ENCODE data around the gene LRRC47. TPM values are rescaled to one million over a fixed set of nuclear protein-coding genes. Genes with fewer than 3 reads are reported as not detected.

The LRRC47 gene
- total RNA-seq, 1 donor from 2014 or later: 57.0 TPM

DNA sequence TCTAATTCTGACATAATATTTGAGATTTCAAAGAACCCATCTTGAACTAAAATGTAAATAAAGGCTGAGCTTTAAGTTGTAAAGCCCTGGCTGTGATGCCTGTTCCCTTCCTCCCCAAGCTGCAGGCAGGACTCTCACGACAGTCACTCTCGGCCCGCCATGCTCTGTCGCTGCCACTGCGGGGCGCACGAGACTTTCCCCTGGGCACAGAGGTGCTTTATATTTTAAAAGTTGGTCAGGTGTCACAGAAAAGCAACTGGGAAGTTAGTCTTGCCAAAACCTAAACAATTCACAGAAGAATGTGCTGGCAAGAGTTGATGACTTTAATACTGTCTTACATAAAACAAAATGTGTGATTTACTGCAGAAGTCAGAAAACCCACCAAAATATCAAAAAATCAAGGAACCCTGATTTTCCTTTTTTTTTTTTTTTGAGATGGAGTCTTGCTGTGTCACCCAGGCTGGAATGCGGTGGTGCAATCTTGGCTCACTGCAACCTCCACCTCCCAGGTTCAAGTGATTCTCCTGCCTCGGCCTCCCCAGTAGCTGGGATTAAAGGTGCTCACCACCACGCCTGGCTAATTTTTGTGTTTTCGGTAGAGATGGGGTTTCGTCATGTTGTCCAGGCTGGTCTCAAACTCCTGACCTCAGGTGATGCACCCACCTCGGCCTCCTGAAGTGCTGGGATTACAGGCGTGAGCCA, 10.7 kb downstream of the LRRC47 start:
- Mint-ChIP-seq H3K27ac (no peak overlapping the region), H3K9me3 (ENCODE audit: low read depth) (no peaks in the 10 kb centered on the region), H3K36me3 (ENCODE audit: insufficient read depth) (peaks cover 18% of the 10 kb centered on the region), H3K27me3 (no peaks in the 10 kb centered on the region), H3K4me1 (ENCODE audit: low read depth) (no peaks in the 10 kb centered on the region), H3K4me3 (ENCODE audit: low read depth) (no peak overlapping the region)
- no peak for DNase-seq (ENCODE audit: low spot score, unreplicated experiment)
- TF ChIP-seq, protein P1, sequence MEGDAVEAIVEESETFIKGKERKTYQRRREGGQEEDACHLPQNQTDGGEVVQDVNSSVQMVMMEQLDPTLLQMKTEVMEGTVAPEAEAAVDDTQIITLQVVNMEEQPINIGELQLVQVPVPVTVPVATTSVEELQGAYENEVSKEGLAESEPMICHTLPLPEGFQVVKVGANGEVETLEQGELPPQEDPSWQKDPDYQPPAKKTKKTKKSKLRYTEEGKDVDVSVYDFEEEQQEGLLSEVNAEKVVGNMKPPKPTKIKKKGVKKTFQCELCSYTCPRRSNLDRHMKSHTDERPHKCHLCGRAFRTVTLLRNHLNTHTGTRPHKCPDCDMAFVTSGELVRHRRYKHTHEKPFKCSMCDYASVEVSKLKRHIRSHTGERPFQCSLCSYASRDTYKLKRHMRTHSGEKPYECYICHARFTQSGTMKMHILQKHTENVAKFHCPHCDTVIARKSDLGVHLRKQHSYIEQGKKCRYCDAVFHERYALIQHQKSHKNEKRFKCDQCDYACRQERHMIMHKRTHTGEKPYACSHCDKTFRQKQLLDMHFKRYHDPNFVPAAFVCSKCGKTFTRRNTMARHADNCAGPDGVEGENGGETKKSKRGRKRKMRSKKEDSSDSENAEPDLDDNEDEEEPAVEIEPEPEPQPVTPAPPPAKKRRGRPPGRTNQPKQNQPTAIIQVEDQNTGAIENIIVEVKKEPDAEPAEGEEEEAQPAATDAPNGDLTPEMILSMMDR (IDR thresholded peaks at IDR 0.05; ENCODE audit: unreplicated experiment): peak; percentile 31

DNA sequence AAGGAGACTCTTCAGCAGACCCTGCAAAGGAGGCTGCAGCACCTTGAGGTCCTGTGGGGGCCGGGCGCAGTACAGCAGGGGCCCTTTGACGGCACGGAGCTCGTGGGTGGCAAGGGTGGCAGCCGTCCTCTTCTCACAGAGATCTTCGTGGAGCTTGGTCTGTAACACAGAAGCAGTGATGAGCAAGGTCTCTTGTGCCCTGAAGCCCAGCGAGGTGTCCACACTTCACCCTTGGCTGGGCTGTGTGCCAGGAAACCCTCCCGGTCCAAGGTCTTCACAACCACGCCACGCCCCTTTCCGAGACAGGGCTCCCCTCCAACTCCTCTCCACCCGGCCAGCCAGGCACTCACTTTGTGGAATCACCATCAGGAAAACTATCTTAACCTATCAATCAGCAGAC, 11.3 kb downstream of the LRRC47 start:
- Mint-ChIP-seq H3K4me3 (ENCODE audit: low read depth) (no peak overlapping the region), H3K9me3 (ENCODE audit: low read depth) (no peaks in the 10 kb centered on the region), H3K27ac (no peak overlapping the region), H3K27me3 (no peaks in the 10 kb centered on the region), H3K36me3 (ENCODE audit: insufficient read depth) (peaks cover 22% of the 10 kb centered on the region), H3K4me1 (ENCODE audit: low read depth) (no peaks in the 10 kb centered on the region)
- TF ChIP-seq, protein P1 (IDR thresholded peaks at IDR 0.05; ENCODE audit: unreplicated experiment): no peak
- no peak for DNase-seq (ENCODE audit: low spot score, unreplicated experiment)

DNA sequence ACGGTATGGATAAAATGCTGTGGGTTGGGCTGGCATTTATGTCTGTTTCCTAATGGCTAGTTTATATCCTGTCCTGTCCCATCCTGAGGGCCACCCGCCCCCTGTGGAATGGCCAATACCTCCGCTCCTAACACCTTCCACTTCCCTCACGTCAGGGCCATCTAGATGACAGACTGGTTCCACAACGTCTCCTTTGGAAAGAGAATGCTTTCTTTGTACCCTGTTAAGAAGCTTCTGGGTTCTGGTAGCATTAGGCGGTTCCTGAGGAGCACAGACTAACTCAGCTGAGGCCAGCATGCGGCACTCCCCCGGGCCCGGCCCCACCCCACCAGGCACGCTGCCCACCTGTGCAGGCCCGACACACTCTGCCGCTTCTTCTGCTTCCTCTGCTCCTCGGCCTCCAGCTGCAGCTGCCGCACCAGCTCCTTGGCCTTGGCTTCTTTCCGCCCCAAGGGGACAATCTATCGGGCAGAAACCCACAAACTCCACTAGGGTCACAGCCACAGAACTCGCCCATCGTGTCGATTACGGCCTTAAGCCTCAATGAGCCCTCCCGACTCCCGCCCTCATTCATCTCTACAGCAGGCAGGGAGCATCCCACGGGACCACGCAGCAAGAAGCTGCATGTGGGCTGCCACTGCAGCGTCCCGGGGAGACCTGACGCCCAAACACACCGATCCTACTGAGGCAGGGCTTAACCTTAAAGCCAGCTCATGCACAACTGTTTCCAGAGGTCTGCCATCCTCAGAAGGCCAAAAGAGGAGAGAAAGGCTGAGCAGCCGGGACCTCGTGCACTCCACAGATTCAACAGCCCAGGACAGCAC, 12.4 kb downstream of the LRRC47 start:
- TF ChIP-seq, protein P1 (IDR thresholded peaks at IDR 0.05; ENCODE audit: unreplicated experiment): no peak
- no peaks in the 10 kb centered on the region for H3K27me3 Mint-ChIP-seq
- H3K4me1 Mint-ChIP-seq (ENCODE audit: low read depth): no peaks in the 10 kb centered on the region
- no peak overlapping the region for H3K27ac Mint-ChIP-seq
- DNase-seq (ENCODE audit: low spot score, unreplicated experiment): no peak
- no peak overlapping the region for H3K4me3 Mint-ChIP-seq (ENCODE audit: low read depth)
- H3K36me3 Mint-ChIP-seq (ENCODE audit: insufficient read depth): peaks cover 26% of the 10 kb centered on the region
- H3K9me3 Mint-ChIP-seq (ENCODE audit: low read depth): no peaks in the 10 kb centered on the region

DNA sequence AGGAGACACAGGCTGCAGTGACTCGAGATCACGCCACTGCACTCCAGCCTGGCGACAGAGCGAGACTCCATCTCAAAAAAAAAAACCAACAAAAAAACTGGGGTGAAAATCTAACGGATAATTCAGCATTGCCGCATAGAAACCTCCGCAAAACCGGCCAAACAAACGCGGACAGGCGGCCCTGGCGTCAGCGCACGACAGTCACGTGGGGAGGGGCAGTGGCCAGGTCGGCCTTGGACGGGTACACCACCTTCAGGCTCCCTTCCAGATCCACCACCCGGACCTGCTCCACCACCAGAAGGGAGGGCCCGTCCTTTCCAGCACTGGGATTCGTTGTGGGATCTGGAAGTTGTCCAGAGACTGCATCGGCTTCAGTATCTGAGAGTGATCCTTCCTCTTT, 15.4 kb downstream of the LRRC47 start:
- Mint-ChIP-seq H3K4me3 (ENCODE audit: low read depth) (no peak overlapping the region), H3K9me3 (ENCODE audit: low read depth) (no peaks in the 10 kb centered on the region), H3K27ac (no peak overlapping the region), H3K4me1 (ENCODE audit: low read depth) (peaks cover under 1% of the 10 kb centered on the region), H3K36me3 (ENCODE audit: insufficient read depth) (peaks cover 24% of the 10 kb centered on the region), H3K27me3 (no peaks in the 10 kb centered on the region)
- DNase-seq (ENCODE audit: low spot score, unreplicated experiment): no peak
- TF ChIP-seq, protein P1 (IDR thresholded peaks at IDR 0.05; ENCODE audit: unreplicated experiment): no peak

DNA sequence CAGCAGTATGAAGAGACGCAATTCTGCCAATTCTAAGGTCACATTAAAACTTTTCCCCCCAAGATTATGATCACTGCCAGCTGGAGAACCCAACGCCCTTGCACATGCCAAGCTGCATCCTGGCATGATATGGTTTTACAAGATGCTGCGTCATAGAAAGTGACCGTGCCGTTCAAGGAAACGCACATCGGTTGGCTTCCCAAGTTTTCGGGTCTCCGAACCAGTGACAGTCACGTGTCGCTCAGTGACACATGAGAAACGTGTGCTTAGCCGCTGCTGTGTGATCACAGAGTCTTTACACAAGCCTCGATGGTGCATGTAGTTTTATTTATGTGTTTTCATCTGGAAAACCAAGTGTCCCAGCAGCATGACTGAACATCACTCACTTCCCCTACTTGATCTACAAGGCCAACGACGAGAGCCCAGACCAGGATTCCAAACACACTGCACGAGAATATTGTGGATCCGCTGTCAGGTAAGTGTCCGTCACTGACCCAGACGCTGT, 16.3 kb downstream of the LRRC47 start:
- no peaks in the 10 kb centered on the region for H3K27me3 Mint-ChIP-seq
- no peak for DNase-seq (ENCODE audit: low spot score, unreplicated experiment)
- TF ChIP-seq, protein P1 (IDR thresholded peaks at IDR 0.05; ENCODE audit: unreplicated experiment): no peak
- peaks cover 2% of the 10 kb centered on the region for H3K4me1 Mint-ChIP-seq (ENCODE audit: low read depth)
- peaks cover 19% of the 10 kb centered on the region for H3K36me3 Mint-ChIP-seq (ENCODE audit: insufficient read depth)
- no peak overlapping the region for H3K27ac Mint-ChIP-seq
- no peak overlapping the region for H3K4me3 Mint-ChIP-seq (ENCODE audit: low read depth)
- H3K9me3 Mint-ChIP-seq (ENCODE audit: low read depth): no peaks in the 10 kb centered on the region
